Head of caudate nucleus (tissue), 42 donors: ENCODE data around the gene REX1BD.

Experiments used
- DNase-seq, 42 donors: peaks; one replicate each; pipeline versions ENCODE4 v3.0.0 to v3.0.0-alpha.2; 2020 to 2021; ENCODE audit warnings: mixed read lengths in 7 of 42
- intact Hi-C: fragments of 100-400 bp; cut with DNase I; formaldehyde crosslinking; loops from one replicate; pipeline ENCODE4 v1.15.0; 2022

The REX1BD gene

GRCh38 chr19:18610245-18610555 is 21.6 kb downstream of the REX1BD start:
- no peak for DNase-seq
- intact Hi-C loops, result no loop called here

- no peak for DNase-seq
- intact Hi-C loops, result no loop called here
Measured at GRCh38 chr19:18610556-18611326, 22.1 kb downstream of the REX1BD start.

- DNase-seq, result peak in 28 of 42 donors; percentile 8 to 72 (median 46)
- intact Hi-C loops, result no loop called here
Measured at GRCh38 chr19:18611327-18612050, 22.9 kb downstream of the REX1BD start.

GRCh38 chr19:18612051-18612771 is 23.6 kb downstream of the REX1BD start:
- intact Hi-C loops, result no loop called here
- DNase-seq, result peak in 8 of 42 donors; percentile 26 to 47 (median 34)

- peak; percentile 41 to 91 (median 82) for DNase-seq
- intact Hi-C loops, result no loop called here
Measured at GRCh38 chr19:18612772-18613588, 24.4 kb downstream of the REX1BD start, which contains the start of gene TMEM59L. TMEM59L (plus strand) TSS chr19:18612870; CDS start chr19:18612959, 89 bp downstream.

GRCh38 chr19:18613589-18614234 is 25.1 kb downstream of the REX1BD start:
- DNase-seq, result peak in 6 of 42 donors; percentile 14 to 59 (median 40)
- intact Hi-C loops, result no loop called here

- intact Hi-C loops, result no loop called here
Measured at GRCh38 chr19:18616023-18616422, 27.4 kb downstream of the REX1BD start.

GRCh38 chr19:18617562-18617961 is 29.0 kb downstream of the REX1BD start:
- no peak for DNase-seq
- intact Hi-C loops, result no loop called here

More at GRCh38 chr19:18616023-18616422, 27.4 kb downstream of the REX1BD start:
- no peak for DNase-seq

GRCh38 chr19:18618236-18618635 is 29.6 kb downstream of the REX1BD start:
- intact Hi-C loops, result no loop called here
- DNase-seq, result no peak

- DNase-seq, result no peak
- intact Hi-C loops, result no loop called here
Measured at GRCh38 chr19:18620311-18620710, 31.7 kb downstream of the REX1BD start.

GRCh38 chr19:18620902-18621301 is 32.3 kb downstream of the REX1BD start:
- no peak for DNase-seq
- intact Hi-C loops, result no loop called here

GRCh38 chr19:18626906-18627305 is 38.3 kb downstream of the REX1BD start:
- no peak for DNase-seq
- intact Hi-C loops, result no loop called here

- intact Hi-C loops, result no loop called here
Measured at GRCh38 chr19:18629166-18630088, 40.8 kb downstream of the REX1BD start.

GRCh38 chr19:18633321-18633720 is 44.7 kb downstream of the REX1BD start:
- intact Hi-C loops, result no loop called here
- DNase-seq, result no peak

More at GRCh38 chr19:18629166-18630088, 40.8 kb downstream of the REX1BD start:
- DNase-seq, result peak in 41 of 42 donors; percentile 53 to 95 (median 80)

GRCh38 chr19:18634612-18635297 is 46.2 kb downstream of the REX1BD start:
- DNase-seq, result no peak
- intact Hi-C loops, result no loop called here

GRCh38 chr19:18635831-18636182 is 47.2 kb downstream of the REX1BD start:
- DNase-seq, result no peak
- intact Hi-C loops, result no loop called here
